Keratinocyte (primary cell): ENCODE data around the gene SDK2.

Experiments
- CTCF ChIP-seq, 3 experiments: IDR thresholded peaks in 1 of 3; conservative IDR thresholded peaks in 1 of 3; optimal IDR thresholded peaks in 1 of 3; 2 replicates in 2 of 3; 3 replicates in 1 of 3; pipeline versions ENCODE3 to v1.5.1; 2011; ENCODE audit warnings: low read length in 3 of 3, mild to moderate bottlenecking in 3 of 3, moderate library complexity in 2 of 3, control low read depth in 1 of 3, inconsistent platforms in 1 of 3; ENCODE audit not compliant: insufficient read depth in 2 of 3; ENCODE audit errors: extremely low read depth in 1 of 3
- EZH2 ChIP-seq: IDR thresholded peaks from one replicate; pipeline ENCODE4 v1.6.1; 2012; ENCODE audit warnings: inconsistent platforms, mild to moderate bottlenecking, low read length, moderate library complexity

- TF ChIP-seq CTCF (optimal IDR thresholded peaks at IDR 0.05 in 1 of 3, IDR thresholded peaks at IDR 0.05 in 1 of 3, conservative IDR thresholded peaks at IDR 0.05 in 1 of 3; ENCODE audit: extremely low read depth in 1 of 3, insufficient read depth in 2 of 3, low read length in 3 of 3) (no peak), EZH2 (no peak)
Observed at GRCh38 chr17:73528679-73529078, 115.6 kb downstream of the SDK2 start.
